T-helper 1 cell treated with Interleukin-12 subunit alpha and Interleukin-12 subunit beta and Interleukin-4 antibody, amounts not matched to agents 30 μg/mL and 1 μg/mL, for 36 hours (primary cell): Measurements from ENCODE around the gene IGFALS.

Source experiments
- H3K27ac Mint-ChIP-seq: one replicate; pipeline ENCODE4 v1.8.0; 2021; ENCODE audit warnings: mild to moderate bottlenecking, mixed read lengths
- H3K27me3 Mint-ChIP-seq: one replicate; pipeline ENCODE4 v1.8.0; 2021; ENCODE audit warnings: low read depth, mixed read lengths
- H3K36me3 Mint-ChIP-seq: one replicate; pipeline ENCODE4 v1.8.0; 2021; ENCODE audit warnings: low read depth, mixed read lengths
- H3K4me1 Mint-ChIP-seq: one replicate; pipeline ENCODE4 v1.8.0; 2021; ENCODE audit warnings: low read depth, mixed read lengths
- H3K4me3 Mint-ChIP-seq: one replicate; pipeline ENCODE4 v1.8.0; 2021; ENCODE audit warnings: mild to moderate bottlenecking, moderate library complexity, mixed read lengths
- H3K9me3 Mint-ChIP-seq: one replicate; pipeline ENCODE4 v1.8.0; 2021; ENCODE audit warnings: mixed read lengths

Gene IGFALS

DNA sequence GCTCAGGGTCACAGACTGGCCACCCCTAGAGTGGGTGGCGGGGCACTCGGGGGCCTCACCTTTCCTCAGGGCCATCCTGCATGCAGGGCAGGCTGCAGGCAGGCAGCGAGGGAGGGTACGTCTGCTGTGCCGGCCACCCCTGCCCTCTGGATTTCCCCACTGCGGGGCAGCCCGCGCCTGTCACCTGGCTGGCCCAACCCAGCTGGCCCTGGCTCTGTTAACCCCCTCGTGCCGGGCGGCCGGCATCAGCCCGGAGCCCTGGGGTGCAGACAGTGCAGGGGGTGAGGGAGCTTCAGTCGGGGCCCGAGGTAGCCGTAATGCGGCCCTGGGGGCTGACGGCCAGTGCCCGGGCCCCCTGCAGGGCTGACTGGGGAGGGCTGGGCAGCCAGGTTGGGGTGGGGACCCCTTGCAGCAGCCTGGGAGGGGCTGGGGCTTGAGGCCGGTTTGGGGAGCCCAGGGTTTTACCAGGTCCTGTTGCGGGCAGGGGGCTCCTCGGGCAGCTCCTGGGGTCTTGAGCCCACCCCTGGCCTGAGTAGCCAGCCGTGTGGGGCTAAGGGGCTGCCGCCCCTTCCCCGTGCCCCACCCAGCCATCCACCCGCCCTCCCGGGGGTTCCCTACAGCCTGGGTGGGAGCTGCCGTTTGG, at the start of gene IGFALS:
IGFALS (minus strand) TSS at position 128 of the 643 bp plus-strand sequence; CDS start at position 75, 53 bp downstream.
- H3K4me3 Mint-ChIP-seq, result no peak within 1 kb of the TSS
- no peak within 1 kb of the TSS for H3K27ac Mint-ChIP-seq
- peaks cover 4% of the 10 kb centered on the region for H3K36me3 Mint-ChIP-seq
- H3K4me1 Mint-ChIP-seq, result no peaks in the 10 kb centered on the region
- no peaks in the 10 kb centered on the region for H3K27me3 Mint-ChIP-seq
- peaks cover 8% of the 10 kb centered on the region for H3K9me3 Mint-ChIP-seq

DNA sequence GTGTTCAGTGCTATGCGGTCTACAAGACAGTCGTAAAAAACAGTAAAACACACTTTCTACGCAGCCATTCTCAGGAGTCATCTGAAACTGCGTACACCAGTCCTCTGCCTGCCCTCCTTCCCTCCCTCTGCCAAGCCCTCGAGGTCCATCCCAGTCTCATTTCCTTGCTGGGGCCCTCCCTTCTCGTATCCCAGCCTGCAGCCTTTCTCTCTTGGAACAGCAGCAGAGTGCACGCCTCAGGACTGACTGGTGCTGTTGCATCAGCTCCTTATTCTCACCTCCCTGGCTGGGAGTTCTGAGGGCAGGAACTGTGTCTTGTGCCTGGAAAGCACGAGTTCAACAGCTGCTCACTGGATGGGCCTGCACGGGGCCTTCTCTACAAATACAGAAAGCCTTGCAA, 46.0 kb upstream of the IGFALS start:
- Mint-ChIP-seq H3K9me3 (no peaks in the 10 kb centered on the region), H3K36me3 (no peaks in the 10 kb centered on the region), H3K4me1 (peaks cover 4% of the 10 kb centered on the region), H3K27ac (no peak overlapping the region), H3K27me3 (no peaks in the 10 kb centered on the region), H3K4me3 (no peak overlapping the region)

GRCh38 chr16:1834096-1834495, 40.6 kb upstream of the IGFALS start:
- Mint-ChIP-seq H3K4me1 (peaks cover 4% of the 10 kb centered on the region), H3K36me3 (peaks cover 3% of the 10 kb centered on the region), H3K4me3 (no peak overlapping the region), H3K9me3 (no peaks in the 10 kb centered on the region), H3K27ac (no peak overlapping the region), H3K27me3 (no peaks in the 10 kb centered on the region)

GRCh38 chr16:1832838-1833454, 39.4 kb upstream of the IGFALS start:
- Mint-ChIP-seq H3K27ac (no peak overlapping the region), H3K4me3 (no peak overlapping the region), H3K9me3 (no peaks in the 10 kb centered on the region), H3K27me3 (no peaks in the 10 kb centered on the region), H3K36me3 (peaks cover 3% of the 10 kb centered on the region), H3K4me1 (peaks cover 8% of the 10 kb centered on the region)

DNA sequence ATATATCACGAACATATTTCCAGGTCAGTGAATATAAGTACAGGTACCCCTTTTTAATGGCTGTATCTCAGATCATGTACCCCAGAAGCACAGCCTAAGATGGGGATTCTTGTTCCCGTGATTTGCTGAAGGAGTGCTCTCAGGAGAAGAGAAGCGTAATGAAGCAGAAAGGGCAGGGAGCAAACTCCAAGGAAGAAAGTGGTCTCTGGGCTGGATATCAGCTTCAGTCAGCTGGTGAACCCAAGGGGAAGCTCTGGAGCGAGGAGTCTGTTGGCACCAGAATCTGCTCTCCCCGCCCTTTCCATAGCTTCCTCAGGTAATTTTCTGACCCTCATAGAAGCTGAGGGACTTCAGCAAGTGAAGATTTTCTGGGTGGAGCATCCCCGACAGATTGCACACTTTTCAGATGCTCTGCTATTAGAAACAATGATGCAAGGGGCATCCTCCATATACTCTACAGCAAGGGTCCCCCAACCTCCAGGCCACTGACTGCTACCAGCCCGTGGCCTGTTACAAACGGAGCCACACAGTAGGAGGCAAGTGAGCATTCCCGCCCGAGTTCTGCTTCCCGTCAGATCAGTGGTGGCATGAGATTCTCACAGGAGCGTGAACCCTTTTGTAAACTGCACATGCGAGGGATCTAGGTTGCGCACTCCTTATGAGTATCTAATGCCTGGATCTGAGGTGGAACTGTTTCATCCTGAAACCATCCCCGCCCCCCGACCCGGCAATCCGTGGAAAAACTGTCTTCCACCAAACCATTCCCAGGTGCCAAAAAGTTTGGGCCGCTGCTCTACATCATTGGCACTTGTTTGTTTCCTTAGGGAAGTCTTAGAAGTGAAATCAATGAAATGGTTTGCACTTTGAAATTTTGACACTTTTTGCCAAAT, 37.9 kb upstream of the IGFALS start:
- H3K4me1 Mint-ChIP-seq, result peaks cover 16% of the 10 kb centered on the region
- H3K9me3 Mint-ChIP-seq, result no peaks in the 10 kb centered on the region

GRCh38 chr16:1830213-1830612, 36.7 kb upstream of the IGFALS start:
- H3K4me1 Mint-ChIP-seq, result peaks cover 22% of the 10 kb centered on the region
- no peaks in the 10 kb centered on the region for H3K27me3 Mint-ChIP-seq
- peaks cover 3% of the 10 kb centered on the region for H3K36me3 Mint-ChIP-seq
- no peak overlapping the region for H3K27ac Mint-ChIP-seq
- H3K4me3 Mint-ChIP-seq, result no peak overlapping the region
- no peaks in the 10 kb centered on the region for H3K9me3 Mint-ChIP-seq

More for the DNA sequence above, 37.9 kb upstream of the IGFALS start:
- peaks cover 3% of the 10 kb centered on the region for H3K36me3 Mint-ChIP-seq
- H3K27me3 Mint-ChIP-seq, result no peaks in the 10 kb centered on the region
- no peak overlapping the region for H3K4me3 Mint-ChIP-seq
- H3K27ac Mint-ChIP-seq, result no peak overlapping the region

GRCh38 chr16:1828645-1829410, 35.3 kb upstream of the IGFALS start:
- H3K27ac Mint-ChIP-seq, result no peak overlapping the region
- peak overlapping the region; percentile 38 for H3K4me3 Mint-ChIP-seq
- peaks cover 3% of the 10 kb centered on the region for H3K36me3 Mint-ChIP-seq
- H3K27me3 Mint-ChIP-seq, result no peaks in the 10 kb centered on the region
- no peaks in the 10 kb centered on the region for H3K9me3 Mint-ChIP-seq
- H3K4me1 Mint-ChIP-seq, result peaks cover 28% of the 10 kb centered on the region

- Mint-ChIP-seq H3K27ac (peak within 1 kb of the TSS; percentile 91), H3K9me3 (no peaks in the 10 kb centered on the region), H3K36me3 (peaks cover 3% of the 10 kb centered on the region), H3K27me3 (no peaks in the 10 kb centered on the region), H3K4me1 (peaks cover 28% of the 10 kb centered on the region), H3K4me3 (peak within 1 kb of the TSS; percentile 95)
These were observed 33.4 kb upstream of the IGFALS start, which contains the start of the genes FAHD1 and HAGH for GRCh38 chr16:1826691-1827573. TSS of gene FAHD1 (plus strand) at chr16:1827206. CDS start at chr16:1827239, 33 bp downstream. TSS of gene HAGH (minus strand) at chr16:1826825. CDS start at chr16:1826787, 38 bp downstream.

DNA sequence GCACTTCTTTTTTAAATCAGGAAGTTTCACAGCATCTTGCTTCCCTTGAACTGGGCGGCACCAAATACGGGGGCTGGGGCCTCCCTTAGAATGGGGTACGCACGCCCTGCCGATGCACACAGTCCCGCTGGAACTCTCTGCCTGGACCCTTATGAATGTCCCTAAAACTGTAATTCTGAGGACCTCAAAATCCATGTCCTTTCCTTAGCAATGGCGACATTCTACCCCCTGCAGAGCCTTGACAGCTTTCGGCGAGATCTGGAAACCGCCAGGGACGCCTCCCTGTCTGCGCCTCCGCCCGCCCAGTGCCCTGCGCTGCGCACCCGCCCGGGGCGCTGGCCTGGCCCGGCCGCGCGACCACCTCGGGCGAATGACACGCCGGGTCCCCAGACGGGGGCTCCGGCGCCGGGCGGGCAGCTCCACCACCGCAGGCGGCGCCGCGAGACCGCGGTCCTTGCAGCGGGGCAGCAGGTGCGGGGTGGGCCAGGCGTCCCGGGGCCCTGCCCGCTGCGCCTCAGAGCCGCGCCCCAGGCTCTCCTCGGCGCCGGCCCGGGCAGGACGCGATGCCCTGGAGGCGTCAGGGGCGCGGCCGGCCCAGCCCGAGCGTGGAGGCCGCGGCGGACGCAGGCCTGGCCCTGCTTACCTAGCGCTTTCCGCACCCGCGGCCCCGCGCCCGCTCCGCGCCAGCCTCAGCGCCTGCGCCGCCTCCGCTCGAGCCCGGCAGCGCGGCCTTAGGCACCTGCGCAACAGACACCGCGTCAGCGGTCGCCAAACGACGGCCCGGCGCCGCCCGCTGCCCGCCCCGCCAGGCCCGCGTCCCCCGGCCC, 32.6 kb upstream of the IGFALS start:
- H3K9me3 Mint-ChIP-seq, result no peaks in the 10 kb centered on the region
- H3K4me1 Mint-ChIP-seq, result peaks cover 28% of the 10 kb centered on the region
- peaks cover 3% of the 10 kb centered on the region for H3K36me3 Mint-ChIP-seq
- no peaks in the 10 kb centered on the region for H3K27me3 Mint-ChIP-seq
- peak overlapping the region; percentile 83 for H3K4me3 Mint-ChIP-seq
- peak overlapping the region; percentile 80 for H3K27ac Mint-ChIP-seq

DNA sequence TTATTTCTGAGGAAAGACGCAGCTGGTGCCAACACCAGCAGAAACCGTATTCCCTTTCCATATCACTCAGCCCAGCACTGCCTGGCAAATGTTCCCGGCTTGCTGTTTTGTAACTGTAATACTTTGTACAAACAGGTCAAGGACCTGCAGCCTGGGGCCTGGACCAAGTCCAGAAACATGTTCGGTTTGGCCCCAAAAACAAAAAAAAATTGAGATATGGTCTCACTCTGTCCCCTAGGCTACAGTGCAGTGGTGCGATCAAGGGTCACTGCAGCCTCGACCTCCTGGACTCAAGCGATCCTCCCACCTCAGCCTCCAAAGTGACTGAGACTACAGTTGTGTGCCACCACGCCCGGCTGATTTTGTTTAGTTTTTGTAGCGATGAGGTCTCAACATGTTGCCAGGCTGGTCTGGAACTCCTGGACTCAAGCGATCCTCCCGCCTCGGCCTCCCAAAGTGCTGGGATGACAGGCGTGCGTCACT, 31.9 kb upstream of the IGFALS start:
- Mint-ChIP-seq H3K4me1 (peaks cover 27% of the 10 kb centered on the region), H3K4me3 (peak overlapping the region; percentile 83), H3K27ac (peak overlapping the region; percentile 80), H3K27me3 (no peaks in the 10 kb centered on the region), H3K36me3 (no peaks in the 10 kb centered on the region), H3K9me3 (no peaks in the 10 kb centered on the region)

- no peaks in the 10 kb centered on the region for H3K9me3 Mint-ChIP-seq
- no peak overlapping the region for H3K27ac Mint-ChIP-seq
- no peaks in the 10 kb centered on the region for H3K27me3 Mint-ChIP-seq
- H3K36me3 Mint-ChIP-seq, result peaks cover 2% of the 10 kb centered on the region
- H3K4me3 Mint-ChIP-seq, result peak overlapping the region; percentile 1
- peaks cover 22% of the 10 kb centered on the region for H3K4me1 Mint-ChIP-seq
These were observed 30.3 kb upstream of the IGFALS start for GRCh38 chr16:1823821-1824220.

- Mint-ChIP-seq H3K4me1 (peaks cover 20% of the 10 kb centered on the region), H3K27me3 (no peaks in the 10 kb centered on the region), H3K9me3 (no peaks in the 10 kb centered on the region), H3K36me3 (peaks cover 2% of the 10 kb centered on the region), H3K27ac (no peak overlapping the region), H3K4me3 (no peak overlapping the region)
These were observed 29.3 kb upstream of the IGFALS start for GRCh38 chr16:1822801-1823200.
